Activated CD8-positive, alpha-beta T cell treated with anti-CD3 and anti-CD28 coated beads for 36 hours (primary cell): ENCODE measurements around the gene NBEAL2. TPM values are rescaled to one million over a fixed set of nuclear protein-coding genes. Genes with fewer than 3 reads are reported as not detected.

Experiments used
- ATAC-seq: fragments of 200-7000 bp; cut with Tn5 transposase; one replicate; pipeline ENCODE4 v1.10.0; 2021; ENCODE audit warnings: mild to moderate bottlenecking, moderate library complexity
- CTCF ChIA-PET: fragments of 350-600 bp; sonication (Branson Sonifier 250); formaldehyde crosslinking; loops from one replicate; lab custom pipeline; 2021; ENCODE audit warnings: antibody characterized with exemption; lab: Charles Lee
- POLR2A ChIA-PET: fragments of 350-600 bp; sonication (Branson Sonifier 250); formaldehyde crosslinking; loops from one replicate; lab custom pipeline; 2021; ENCODE audit warnings: antibody characterized with exemption; lab: Charles Lee
- DNase-seq: peaks from one replicate; pipeline ENCODE4 v3.0.0-alpha.2; 2020
- H3K27ac Mint-ChIP-seq: one replicate; pipeline ENCODE4 v1.8.0; 2021; ENCODE audit warnings: mild to moderate bottlenecking, mixed read lengths
- H3K27me3 Mint-ChIP-seq: one replicate; pipeline ENCODE4 v1.8.0; 2021; ENCODE audit warnings: mixed read lengths
- H3K36me3 Mint-ChIP-seq: one replicate; pipeline ENCODE4 v1.8.0; 2021; ENCODE audit warnings: low read depth, mixed read lengths
- H3K4me1 Mint-ChIP-seq: one replicate; pipeline ENCODE4 v1.8.0; 2021; ENCODE audit warnings: low read depth, mixed read lengths
- H3K4me3 Mint-ChIP-seq: one replicate; pipeline ENCODE4 v1.8.0; 2021; ENCODE audit warnings: mild to moderate bottlenecking, moderate library complexity, mixed read lengths
- H3K9me3 Mint-ChIP-seq: one replicate; pipeline ENCODE4 v1.8.0; 2021; ENCODE audit warnings: mixed read lengths
- intact Hi-C: fragments of 100-400 bp; cut with micrococcal nuclease; formaldehyde crosslinking; loops from one replicate; pipeline ENCODE4 v1.10.0; 2022
- total RNA-seq, 2 experiments: library from RNA; stranded (reverse); gene quantifications; one replicate each; pipeline ENCODE4 v1.2.3, GENCODE V29; 2021
- TF ChIP-seq, protein P1 (sequence below): fragments of 200-600 bp; IDR thresholded peaks from one replicate; pipeline ENCODE4 v1.8.0; 2022; ENCODE audit warnings: antibody characterized with exemption, mild to moderate bottlenecking

NBEAL2 gene
- total RNA-seq, 2 experiments from 2014 or later = 58.9 to 63.7 TPM

GRCh38 chr3:46981932-46982471, 2.5 kb downstream of the NBEAL2 start:
- POLR2A ChIA-PET = interaction anchor here (0.7 to 6.1 kb wide), 10 partner anchors 8 to 38 kb away, joined by 3 to 40 read pairs (median 4); no protein-coding TSS in a partner anchor
- H3K36me3 Mint-ChIP-seq = peaks cover 5% of the 10 kb centered on the region
- H3K27ac Mint-ChIP-seq = no peak overlapping the region

DNA sequence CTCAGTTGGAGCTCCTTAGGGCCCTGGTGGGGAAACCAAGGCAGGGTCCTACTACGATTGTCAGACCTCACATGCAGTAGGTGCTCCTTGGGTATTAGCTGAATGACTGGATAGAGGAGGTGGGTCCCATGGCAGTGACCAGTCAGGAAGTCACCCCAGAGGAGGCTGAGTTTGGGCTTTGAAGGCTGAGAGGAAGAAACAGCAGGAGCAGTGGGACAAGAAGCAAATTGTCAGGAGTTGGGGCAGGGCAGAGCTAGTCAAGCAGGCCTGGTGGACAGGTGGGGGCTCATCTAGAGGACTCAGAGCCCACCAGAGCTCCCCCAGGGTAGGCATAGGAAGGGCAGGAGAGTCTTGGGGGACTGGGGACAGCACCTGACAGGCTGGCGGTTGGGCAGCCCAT, 3.1 kb downstream of the NBEAL2 start:
- H3K36me3 Mint-ChIP-seq = peaks cover 5% of the 10 kb centered on the region
- ChIA-PET POLR2A (interaction anchor here (1.0 to 6.1 kb wide), 7 partner anchors 15 to 28 kb away, joined by 3 to 40 read pairs (median 4); no protein-coding TSS in a partner anchor), CTCF (interaction anchor here (1.1 to 1.9 kb wide), 3 partner anchors 16 to 60 kb away, joined by 3 to 13 read pairs (median 3); no protein-coding TSS in a partner anchor)
- H3K27me3 Mint-ChIP-seq = no peaks in the 10 kb centered on the region
- intact Hi-C loops = no loop called here
- ATAC-seq = no peak
- H3K27ac Mint-ChIP-seq = peak overlapping the region; percentile 63
- H3K9me3 Mint-ChIP-seq = no peaks in the 10 kb centered on the region
- H3K4me1 Mint-ChIP-seq = peaks cover 67% of the 10 kb centered on the region
- no peak for DNase-seq
- TF ChIP-seq, protein P1, sequence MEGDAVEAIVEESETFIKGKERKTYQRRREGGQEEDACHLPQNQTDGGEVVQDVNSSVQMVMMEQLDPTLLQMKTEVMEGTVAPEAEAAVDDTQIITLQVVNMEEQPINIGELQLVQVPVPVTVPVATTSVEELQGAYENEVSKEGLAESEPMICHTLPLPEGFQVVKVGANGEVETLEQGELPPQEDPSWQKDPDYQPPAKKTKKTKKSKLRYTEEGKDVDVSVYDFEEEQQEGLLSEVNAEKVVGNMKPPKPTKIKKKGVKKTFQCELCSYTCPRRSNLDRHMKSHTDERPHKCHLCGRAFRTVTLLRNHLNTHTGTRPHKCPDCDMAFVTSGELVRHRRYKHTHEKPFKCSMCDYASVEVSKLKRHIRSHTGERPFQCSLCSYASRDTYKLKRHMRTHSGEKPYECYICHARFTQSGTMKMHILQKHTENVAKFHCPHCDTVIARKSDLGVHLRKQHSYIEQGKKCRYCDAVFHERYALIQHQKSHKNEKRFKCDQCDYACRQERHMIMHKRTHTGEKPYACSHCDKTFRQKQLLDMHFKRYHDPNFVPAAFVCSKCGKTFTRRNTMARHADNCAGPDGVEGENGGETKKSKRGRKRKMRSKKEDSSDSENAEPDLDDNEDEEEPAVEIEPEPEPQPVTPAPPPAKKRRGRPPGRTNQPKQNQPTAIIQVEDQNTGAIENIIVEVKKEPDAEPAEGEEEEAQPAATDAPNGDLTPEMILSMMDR = no peak
- H3K4me3 Mint-ChIP-seq = no peak overlapping the region

More at GRCh38 chr3:46981932-46982471, 2.5 kb downstream of the NBEAL2 start:
- DNase-seq (no peak), ATAC-seq (no peak)
- H3K4me1 Mint-ChIP-seq = peaks cover 64% of the 10 kb centered on the region
- no peaks in the 10 kb centered on the region for H3K27me3 Mint-ChIP-seq
- no peaks in the 10 kb centered on the region for H3K9me3 Mint-ChIP-seq
- intact Hi-C loops = no loop called here
- CTCF ChIA-PET = interaction anchor here (1.1 to 1.9 kb wide), 3 partner anchors 16 to 58 kb away, joined by 3 to 13 read pairs (median 3); no protein-coding TSS in a partner anchor
- H3K4me3 Mint-ChIP-seq = no peak overlapping the region
- TF ChIP-seq, protein P1 = no peak

DNA sequence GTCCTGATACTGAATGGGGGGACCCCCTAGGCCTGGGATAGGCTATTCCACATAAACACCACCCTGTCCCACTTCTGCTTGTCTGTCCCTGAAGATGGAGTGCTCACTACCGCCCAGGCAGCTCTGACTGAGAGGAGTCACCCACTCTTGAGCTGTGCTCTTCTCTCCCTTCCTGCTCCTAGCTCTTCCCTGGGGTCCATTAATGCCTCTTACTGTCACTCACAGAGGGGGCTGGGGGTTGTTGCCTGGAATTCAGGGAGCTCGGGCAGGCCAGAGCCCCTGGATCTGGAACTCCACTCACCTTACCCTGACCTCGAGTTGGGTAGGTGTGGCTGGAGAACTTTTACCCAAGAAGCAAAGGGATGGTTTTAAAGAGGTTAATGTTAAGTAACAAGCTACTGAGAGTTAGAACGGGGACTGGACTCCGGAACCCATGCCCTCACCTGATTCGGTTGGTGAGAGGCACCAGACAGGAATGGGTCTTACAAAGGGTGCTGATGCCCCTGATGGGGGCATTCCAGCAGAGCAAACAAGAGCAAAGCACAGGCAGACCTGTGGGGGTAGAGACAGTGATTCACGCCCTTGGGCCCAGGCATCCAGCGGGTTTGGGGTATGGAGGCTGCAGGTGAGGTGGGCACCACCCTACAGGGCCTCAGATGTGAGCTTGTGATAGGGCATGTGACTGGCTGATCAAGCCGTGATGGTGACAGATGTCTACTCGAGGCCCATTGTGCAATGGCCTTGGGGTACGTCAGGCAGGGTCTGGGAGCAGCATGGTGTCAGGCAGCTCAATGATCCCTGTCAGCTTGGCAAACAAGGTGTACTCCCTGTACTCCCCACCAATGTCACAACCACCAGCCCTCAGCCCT, 5.4 kb downstream of the NBEAL2 start:
- H3K9me3 Mint-ChIP-seq = no peaks in the 10 kb centered on the region
- H3K4me3 Mint-ChIP-seq = no peak overlapping the region
- POLR2A ChIA-PET = interaction anchor here (1.4 kb wide), 1 partner anchor 8 kb away, joined by 6 read pairs; no protein-coding TSS in a partner anchor
- H3K36me3 Mint-ChIP-seq = peaks cover 12% of the 10 kb centered on the region
- H3K27ac Mint-ChIP-seq = peak overlapping the region; percentile 46
- ATAC-seq = no peak
- no peaks in the 10 kb centered on the region for H3K27me3 Mint-ChIP-seq
- CTCF ChIA-PET = interaction anchor here (1.0 kb wide), 1 partner anchor 13 kb away, joined by 3 read pairs; no protein-coding TSS in a partner anchor
- TF ChIP-seq, protein P1 = no peak
- no peak for DNase-seq
- intact Hi-C loops = no loop called here
- peaks cover 73% of the 10 kb centered on the region for H3K4me1 Mint-ChIP-seq

GRCh38 chr3:46985588-46985987, 6.1 kb downstream of the NBEAL2 start:
- peaks cover 78% of the 10 kb centered on the region for H3K4me1 Mint-ChIP-seq
- TF ChIP-seq, protein P1 = no peak
- H3K36me3 Mint-ChIP-seq = peaks cover 19% of the 10 kb centered on the region
- peak overlapping the region; percentile 39 for H3K27ac Mint-ChIP-seq
- intact Hi-C loops = no loop called here
- ChIA-PET CTCF (no interaction called here), POLR2A (interaction anchor here (1.4 kb wide), 1 partner anchor 8 kb away, joined by 6 read pairs; no protein-coding TSS in a partner anchor)
- no peak overlapping the region for H3K4me3 Mint-ChIP-seq
- no peak for DNase-seq
- no peaks in the 10 kb centered on the region for H3K27me3 Mint-ChIP-seq
- ATAC-seq = no peak
- H3K9me3 Mint-ChIP-seq = no peaks in the 10 kb centered on the region
